Stimulated activated CD8-positive, alpha-beta memory T cell treated with anti-CD3 and anti-CD28 coated beads, Interleukin-12 subunit alpha, Interleukin-12 subunit beta, amount 100 ng/mL, for 24 hours (primary cell): ENCODE data around the gene NXF1.
"Not testable (repeated sequence)": the region's sequence is repeated elsewhere in the genome, so short reads cannot be mapped to it uniquely, and the experiment has no call there.

Source experiments
- DNase-seq: peaks from one replicate; pipeline ENCODE4 v3.0.0-alpha.2; 2020; ENCODE audit errors: extremely low read depth

NXF1 gene

GRCh38 chr11:62805076-62805892 is at the start of gene NXF1:
TSS of gene NXF1 (minus strand) at chr11:62805440. CDS start at chr11:62805356, 84 bp downstream.
- DNase-seq: peak; percentile 83

- DNase-seq: no peak
Measured at GRCh38 chr11:62854013-62854824, 49.0 kb upstream of the NXF1 start.

- DNase-seq: no peak
Measured at GRCh38 chr11:62853279-62853965, 48.2 kb upstream of the NXF1 start.

GRCh38 chr11:62852523-62853188 is 47.4 kb upstream of the NXF1 start:
- no peak for DNase-seq

GRCh38 chr11:62851807-62852522 is 46.7 kb upstream of the NXF1 start:
- no peak for DNase-seq

GRCh38 chr11:62850911-62851806 is 45.9 kb upstream of the NXF1 start:
- no peak for DNase-seq

- no peak for DNase-seq
Measured at GRCh38 chr11:62847767-62848314, 42.6 kb upstream of the NXF1 start.

- no peak for DNase-seq
Measured at GRCh38 chr11:62846177-62846576, 40.9 kb upstream of the NXF1 start.

GRCh38 chr11:62844154-62844553 is 38.9 kb upstream of the NXF1 start:
- DNase-seq: no peak

- DNase-seq: no peak
Measured at GRCh38 chr11:62843466-62843865, 38.2 kb upstream of the NXF1 start.

GRCh38 chr11:62842891-62843290 is 37.7 kb upstream of the NXF1 start:
- not testable (repeated sequence) for DNase-seq

GRCh38 chr11:62842171-62842741 is 37.0 kb upstream of the NXF1 start:
- DNase-seq: no peak

- DNase-seq: peak; percentile 42
Measured at GRCh38 chr11:62841361-62842170, 36.3 kb upstream of the NXF1 start.

GRCh38 chr11:62840721-62841360 is 35.6 kb upstream of the NXF1 start:
- DNase-seq: peak; percentile 63

GRCh38 chr11:62839050-62839945 is 34.1 kb upstream of the NXF1 start, which contains the start of gene WDR74:
TSS of gene WDR74 (minus strand) at chr11:62839590. CDS start at chr11:62839570, 20 bp downstream.
- DNase-seq: peak; percentile 76

- no peak for DNase-seq
Measured at GRCh38 chr11:62835336-62835735, 30.1 kb upstream of the NXF1 start.
